HCT116 (cell line): ENCODE measurements around the gene AAK1. TPM values are rescaled to one million over a fixed set of nuclear protein-coding genes. Genes with fewer than 3 reads are reported as not detected.

ENCODE experiments used
- ATAC-seq: fragments of 200-7000 bp; cut with Tn5 transposase; 2 replicates; pipeline ENCODE4 v1.9.1; 2020; ENCODE audit warnings: mild to moderate bottlenecking, moderate library complexity
- BruUV-seq: library from RNA; stranded (reverse); fragments of 400-500 nt; replicated peaks from 2 replicates; lab custom pipeline; 2021; lab: Mats Ljungman, UMichigan
- CTCF ChIA-PET: fragments of 300-600 bp; sonication (Branson Sonifier 250); formaldehyde crosslinking; loops from one replicate; lab custom pipeline; 2021; ENCODE audit warnings: antibody characterized with exemption; lab: Charles Lee
- POLR2A ChIA-PET: fragments of 300-600, 350-600 bp; sonication (Branson Sonifier 250); formaldehyde crosslinking; loops from one replicate; lab custom pipeline; 2021; ENCODE audit warnings: antibody characterized with exemption; lab: Charles Lee
- RAD21 ChIA-PET, 2 experiments: fragments of 300-600 bp; sonication (Branson Sonifier 250); formaldehyde crosslinking; loops; one replicate each; lab custom pipeline; 2023; ENCODE audit warnings: low total read pairs in 2 of 2; ENCODE audit not compliant: uncharacterized antibody in 2 of 2, unreplicated experiment in 2 of 2, low non-redundant PET in 1 of 2; lab: Charles Lee
- DNase-seq: peaks from one replicate; pipeline ENCODE4 v3.0.0-alpha.2; 2010; ENCODE audit warnings: low read depth, low spot score
- H2AFZ ChIP-seq: fragments of 200-600 bp; shearing (Covaris generic), sonication (generic); 2 replicates; pipeline ENCODE4 v1.6.1; 2017; ENCODE audit warnings: low read depth, mixed run types, mixed read lengths, antibody characterized with exemption, low read length; ENCODE audit not compliant: poor library complexity, severe bottlenecking
- H3K27ac ChIP-seq: 2 replicates; pipeline ENCODE4 v1.5.1; 2012; ENCODE audit warnings: low read depth, low read length
- H3K27me3 ChIP-seq: fragments of 200-600 bp; sonication (generic); 2 replicates; pipeline ENCODE4 v1.6.1; 2016; ENCODE audit warnings: mixed run types, low read length, mixed read lengths; ENCODE audit not compliant: insufficient read depth
- H3K36me3 ChIP-seq, 2 experiments: fragments of 200-500 bp in 1 of 2; fragments of 200-600 bp in 1 of 2; sonication (Bioruptor generic) in 1 of 2; sonication (generic) in 1 of 2; 2 replicates each; pipeline versions ENCODE4 v1.5.1 to v1.6.1; 2014 to 2016; ENCODE audit warnings: low read length in 2 of 2, inconsistent platforms in 1 of 2, mixed read lengths in 1 of 2, mixed run types in 1 of 2; ENCODE audit not compliant: insufficient read depth in 2 of 2, control insufficient read depth in 1 of 2
- H3K4me1 ChIP-seq, 2 experiments: fragments of 200-600 bp in 1 of 2; sonication (generic) in 1 of 2; 2 replicates each; pipeline versions ENCODE4 v1.5.1 to v1.6.1; 2012 to 2017; ENCODE audit warnings: low read length in 2 of 2, inconsistent platforms in 1 of 2, mild to moderate bottlenecking in 1 of 2, mixed read lengths in 1 of 2, mixed run types in 1 of 2, moderate library complexity in 1 of 2; ENCODE audit not compliant: insufficient read depth in 2 of 2, control insufficient read depth in 1 of 2
- H3K4me2 ChIP-seq: fragments of 200-600 bp; sonication (generic); 2 replicates; pipeline ENCODE4 v1.6.1; 2017; ENCODE audit warnings: mixed run types, low read length, mixed read lengths
- H3K4me3 ChIP-seq, 2 experiments: fragments of 200-600 bp in 1 of 2; sonication (generic) in 1 of 2; replicated peaks in 1 of 2; 2 replicates each; pipeline ENCODE4 v1.5.1; 2011 to 2016; ENCODE audit warnings: low read length in 2 of 2, control low read depth in 1 of 2, low read depth in 1 of 2, mild to moderate bottlenecking in 1 of 2, mixed read lengths in 1 of 2, mixed run types in 1 of 2
- H3K79me2 ChIP-seq: fragments of 200-600 bp; sonication (generic); 2 replicates; pipeline ENCODE4 v1.6.1; 2017; ENCODE audit warnings: mild to moderate bottlenecking, mixed run types, low read length, moderate library complexity, mixed read lengths; ENCODE audit not compliant: insufficient read depth
- H3K9ac ChIP-seq: fragments of 200-600 bp; sonication (generic); 2 replicates; pipeline ENCODE4 v1.6.1; 2016; ENCODE audit warnings: low read length, mixed read lengths
- H3K9me2 ChIP-seq: fragments of 200-600 bp; sonication (generic), shearing (Covaris generic); 2 replicates; pipeline ENCODE4 v1.6.1; 2017; ENCODE audit warnings: mixed run types, mild to moderate bottlenecking, moderate library complexity; ENCODE audit not compliant: insufficient read depth
- H3K9me3 ChIP-seq, 2 experiments: fragments of 200-500 bp in 1 of 2; fragments of 200-600 bp in 1 of 2; sonication (Bioruptor generic) in 1 of 2; sonication (generic) in 1 of 2; 2 replicates each; pipeline ENCODE4 v1.6.1; 2014 to 2017; ENCODE audit warnings: low read length in 2 of 2, mixed read lengths in 2 of 2, inconsistent platforms in 1 of 2, low read depth in 1 of 2, mild to moderate bottlenecking in 1 of 2, mixed run types in 1 of 2, moderate library complexity in 1 of 2; ENCODE audit not compliant: control insufficient read depth in 1 of 2, insufficient read depth in 1 of 2
- H4K20me1 ChIP-seq: fragments of 200-600 bp; sonication (generic), shearing (Covaris generic); 2 replicates; pipeline ENCODE4 v1.6.1; 2017; ENCODE audit warnings: mixed run types, mild to moderate bottlenecking, moderate library complexity; ENCODE audit not compliant: insufficient read depth
- CBX3 ChIP-seq: IDR thresholded peaks from 2 replicates; pipeline ENCODE4 v1.6.1; 2012; ENCODE audit warnings: low read depth
- CEBPB ChIP-seq: IDR thresholded peaks from 2 replicates; pipeline ENCODE4 v1.6.1; 2012; ENCODE audit warnings: low read depth
- CTCF ChIP-seq, 3 experiments: fragments of 200-600 bp in 1 of 3; sonication (generic) in 1 of 3; IDR thresholded peaks in 2 of 3; conservative IDR thresholded peaks in 1 of 3; 2 replicates each; pipeline ENCODE4 v1.5.1; 2012 to 2017; ENCODE audit warnings: low read depth in 2 of 3, low read length in 2 of 3, antibody characterized with exemption in 1 of 3, borderline replicate concordance in 1 of 3, control low read depth in 1 of 3, mild to moderate bottlenecking in 1 of 3, mixed read lengths in 1 of 3, mixed run types in 1 of 3, moderate library complexity in 1 of 3; ENCODE audit not compliant: insufficient read depth in 1 of 3
- EGR1 ChIP-seq: IDR thresholded peaks from 2 replicates; pipeline ENCODE4 v1.6.1; 2012; ENCODE audit warnings: low read depth
- ELF1 ChIP-seq: IDR thresholded peaks from 2 replicates; pipeline ENCODE4 v1.6.1; 2012; ENCODE audit warnings: low read depth, borderline replicate concordance
- EZH2 ChIP-seq: fragments of 200-600 bp; sonication (generic); IDR thresholded peaks from 2 replicates; pipeline ENCODE4 v1.6.1; 2017; ENCODE audit warnings: antibody characterized with exemption, mixed run types
- EZH2phosphoT487 ChIP-seq: fragments of 200-600 bp; IDR thresholded peaks from 2 replicates; pipeline ENCODE4 v1.6.1; 2018; ENCODE audit warnings: antibody characterized with exemption, borderline replicate concordance
- JUND ChIP-seq: IDR thresholded peaks from 2 replicates; pipeline ENCODE4 v1.6.1; 2012
- MAX ChIP-seq: IDR thresholded peaks from 2 replicates; pipeline ENCODE4 v1.6.1; 2012
- POLR2A ChIP-seq: IDR thresholded peaks from 2 replicates; pipeline ENCODE4 v1.7.0; 2011; ENCODE audit warnings: borderline replicate concordance; ENCODE audit not compliant: insufficient read depth, insufficient read length; ENCODE audit errors: extremely low read depth
- RAD21 ChIP-seq: IDR thresholded peaks from 2 replicates; pipeline ENCODE4 v1.6.1; 2012; ENCODE audit warnings: low read depth, mild to moderate bottlenecking
- REST ChIP-seq: IDR thresholded peaks from 2 replicates; pipeline ENCODE4 v1.6.1; 2012; ENCODE audit warnings: low read depth
- SIN3A ChIP-seq: IDR thresholded peaks from 2 replicates; pipeline ENCODE4 v1.6.1; 2012; ENCODE audit warnings: low read depth
- SRF ChIP-seq: IDR thresholded peaks from 2 replicates; pipeline ENCODE4 v1.6.1; 2012; ENCODE audit warnings: low read depth
- TCF7L2 ChIP-seq: IDR thresholded peaks from 2 replicates; pipeline ENCODE4 v1.7.0; 2011; ENCODE audit warnings: borderline replicate concordance, inconsistent platforms; ENCODE audit not compliant: insufficient read depth, insufficient read length; ENCODE audit errors: extremely low read depth
- YY1 ChIP-seq: IDR thresholded peaks from 2 replicates; pipeline ENCODE4 v1.6.1; 2011; ENCODE audit warnings: low read length, low read depth, moderate library complexity, mild to moderate bottlenecking; ENCODE audit not compliant: insufficient replicate concordance; ENCODE audit errors: extremely low read depth
- ZBTB33 ChIP-seq: IDR thresholded peaks from 2 replicates; pipeline ENCODE4 v1.6.1; 2011; ENCODE audit warnings: mild to moderate bottlenecking, low read length, moderate library complexity; ENCODE audit not compliant: insufficient replicate concordance; ENCODE audit errors: extremely low read depth
- intact Hi-C: fragments of 100-400 bp; cut with micrococcal nuclease; formaldehyde crosslinking; loops from 2 replicates; pipeline ENCODE4 v1.10.0; 2022
- total RNA-seq: library from RNA; stranded (reverse); gene quantifications from one replicate; pipeline ENCODE4 v1.2.1, GENCODE V29; 2021; ENCODE audit not compliant: unreplicated experiment

The AAK1 gene
- total RNA-seq, 1 experiment from 2014 or later = 32.0 TPM

GRCh38 chr2:69605284-69605683 lies 38.3 kb downstream of the AAK1 start:
- Histone ChIP-seq H3K4me3 (no peak overlapping the region), H3K79me2 (no peaks in the 10 kb centered on the region), H3K9ac (no peak overlapping the region), H2AFZ (no peak overlapping the region), H3K4me2 (no peak overlapping the region), H3K27ac (no peak overlapping the region), H4K20me1 (no peaks in the 10 kb centered on the region), H3K4me1 (peaks cover 15 to 25% of the 10 kb centered on the region in 2 experiments), H3K36me3 (no peaks in the 10 kb centered on the region), H3K9me2 (no peaks in the 10 kb centered on the region), H3K27me3 (no peaks in the 10 kb centered on the region), H3K9me3 (no peaks in the 10 kb centered on the region; a peak in 1 of 4 replicates)
- POLR2A ChIA-PET = no interaction called here
- BruUV-seq = no TSS peak
- ATAC-seq = no peak
- RAD21 ChIA-PET = no interaction called here
- CTCF ChIA-PET = no interaction called here
- intact Hi-C loops = no loop called here
- TF ChIP-seq TCF7L2 (no peak), EGR1 (no peak), REST (no peak), EZH2 (no peak), SRF (no peak), SIN3A (no peak), POLR2A (no peak), YY1 (no peak), CEBPB (no peak), MAX (no peak), CTCF (IDR thresholded peaks at IDR 0.05 in 2 of 3, conservative IDR thresholded peaks at IDR 0.05 in 1 of 3; ENCODE audit: borderline replicate concordance in 1 of 3, insufficient read depth in 1 of 3, low read depth in 2 of 3, low read length in 2 of 3) (no peak), JUND (no peak), CBX3 (no peak), RAD21 (no peak), ELF1 (no peak), EZH2phosphoT487 (no peak), ZBTB33 (no peak)
- DNase-seq = no peak
